GM19043 (cell line): Measurements from ENCODE around the gene UACA.

Experiments
- ATAC-seq: cut with Tn5 transposase; IDR thresholded peaks from one replicate; pipeline ENCODE4 v1.9.1; 2021; ENCODE audit warnings: low read depth; ENCODE audit not compliant: unreplicated experiment

Gene UACA

DNA sequence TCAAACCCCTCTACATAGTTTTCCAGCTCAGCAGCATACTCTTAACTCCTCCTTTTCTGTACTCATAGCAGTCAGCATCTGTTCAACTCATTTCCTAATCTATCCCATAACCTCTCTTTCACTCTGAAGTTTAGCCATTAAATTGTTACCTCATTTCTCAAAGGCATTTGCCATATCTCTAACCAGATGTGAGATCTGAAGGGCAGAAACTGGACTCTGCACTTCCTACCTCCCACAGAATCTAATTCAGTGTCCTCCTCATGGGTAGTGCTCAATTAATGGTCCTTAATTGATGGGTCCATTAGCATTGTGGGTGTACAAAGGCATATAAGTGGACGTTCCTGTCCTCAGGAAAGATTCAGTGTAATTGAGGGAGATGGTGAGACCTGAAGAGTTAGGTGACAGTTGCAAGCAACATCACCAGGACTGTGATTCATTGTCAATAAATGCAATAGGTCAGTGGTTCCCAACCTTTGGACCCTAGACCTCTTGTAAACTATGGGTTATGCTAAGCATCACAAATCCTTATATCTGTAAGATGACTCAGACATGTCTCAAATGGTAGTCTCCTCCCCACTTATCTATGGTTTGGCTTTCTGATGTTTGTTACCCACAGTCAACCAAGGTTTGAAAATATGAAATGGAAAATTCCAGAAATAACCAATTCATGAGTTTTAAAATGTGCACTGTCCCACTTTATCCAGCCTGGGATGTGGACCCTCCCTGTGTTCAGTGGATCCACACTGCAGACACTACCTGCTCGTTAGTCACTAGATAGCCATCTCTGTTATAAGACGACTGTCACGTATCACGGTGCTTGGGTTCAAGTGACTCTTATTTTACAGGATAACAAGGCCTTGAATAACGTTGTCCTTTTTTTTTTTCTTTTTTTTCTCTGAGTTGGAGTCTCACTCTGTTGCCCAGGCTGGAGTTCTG lies 25.0 kb upstream of the UACA start:
- ATAC-seq, result no peak

DNA sequence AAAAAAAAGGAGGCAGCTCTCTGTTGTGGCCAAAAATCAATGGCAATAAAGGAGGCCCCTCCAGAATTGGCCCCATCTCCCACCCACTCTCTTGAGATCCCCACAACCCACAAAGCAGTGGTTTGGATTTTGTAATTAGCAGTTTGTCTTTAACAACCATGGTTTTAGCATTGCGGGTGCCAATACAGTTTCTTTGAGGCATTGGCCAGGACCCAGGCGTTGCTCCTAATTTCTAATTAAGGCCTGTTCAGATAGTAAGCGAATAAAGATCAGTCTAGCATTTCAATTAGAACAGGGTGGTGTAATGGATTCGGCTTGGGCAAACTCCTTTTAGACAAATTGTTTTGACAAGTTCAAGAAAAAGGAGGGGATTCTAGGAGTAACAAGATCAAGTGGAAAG lies 23.6 kb upstream of the UACA start:
- no peak for ATAC-seq

DNA sequence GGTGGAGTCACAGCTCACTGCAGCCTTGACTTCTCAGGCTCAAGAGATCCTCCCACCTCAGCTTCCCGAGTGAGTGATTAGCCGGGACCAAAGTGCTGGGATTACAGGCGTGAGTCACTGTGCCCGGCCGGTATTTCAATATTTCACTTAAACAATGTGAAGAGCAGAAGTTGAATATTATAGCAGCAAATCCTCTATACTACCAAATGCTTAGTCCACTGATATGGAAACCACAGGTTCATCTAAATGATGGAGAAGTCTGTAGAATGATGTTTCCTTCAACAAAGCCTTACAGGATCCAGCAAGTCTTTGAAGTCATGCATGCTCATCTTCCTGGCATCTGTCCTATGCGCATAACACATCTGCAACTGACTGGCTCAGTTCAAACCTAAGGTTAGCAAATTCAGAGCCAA lies 20.3 kb upstream of the UACA start:
- ATAC-seq, result no peak

- no peak for ATAC-seq
These were observed 19.7 kb upstream of the UACA start for GRCh38 chr15:70783041-70783440.

GRCh38 chr15:70781236-70781635 lies 17.9 kb upstream of the UACA start:
- no peak for ATAC-seq

DNA sequence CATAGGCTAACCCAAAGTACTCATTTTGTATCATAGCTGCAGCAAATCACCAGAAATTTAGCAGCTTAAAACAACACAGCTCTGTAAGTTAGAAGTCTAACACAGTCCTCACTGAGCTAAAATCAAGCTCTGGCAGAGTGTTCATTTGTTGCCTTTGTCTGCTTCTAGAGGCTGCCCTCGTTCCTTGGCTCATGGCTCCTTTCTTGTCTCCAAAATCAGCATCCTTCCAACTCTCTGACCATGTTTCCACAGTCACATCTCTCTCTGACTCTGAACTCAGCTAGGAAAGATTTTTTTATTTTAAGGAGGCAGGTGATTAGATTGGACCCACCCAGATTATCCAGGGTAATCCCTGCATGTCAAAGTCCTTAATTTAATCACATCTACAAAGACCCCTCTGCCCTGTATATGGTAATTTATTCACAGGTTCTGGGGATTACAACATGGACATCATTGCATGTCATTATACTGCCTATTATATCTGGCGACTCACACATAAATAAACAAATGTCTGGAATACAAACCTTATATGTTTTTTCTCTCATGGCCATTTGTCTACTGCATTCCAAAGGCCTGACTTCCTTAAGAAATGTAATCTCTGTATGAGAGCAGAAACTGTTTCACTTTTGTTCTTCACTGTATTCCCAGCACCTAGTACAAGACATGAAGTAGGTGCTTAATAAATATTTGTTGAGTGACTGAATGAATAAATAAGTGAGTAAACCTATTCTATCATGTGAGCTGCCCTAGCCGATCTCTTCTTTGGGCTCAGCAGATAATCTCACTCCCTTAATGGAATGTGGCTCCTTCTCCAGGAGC lies 15.1 kb upstream of the UACA start:
- no peak for ATAC-seq

- no peak for ATAC-seq
These were observed 14.0 kb upstream of the UACA start for GRCh38 chr15:70777170-70777926.

DNA sequence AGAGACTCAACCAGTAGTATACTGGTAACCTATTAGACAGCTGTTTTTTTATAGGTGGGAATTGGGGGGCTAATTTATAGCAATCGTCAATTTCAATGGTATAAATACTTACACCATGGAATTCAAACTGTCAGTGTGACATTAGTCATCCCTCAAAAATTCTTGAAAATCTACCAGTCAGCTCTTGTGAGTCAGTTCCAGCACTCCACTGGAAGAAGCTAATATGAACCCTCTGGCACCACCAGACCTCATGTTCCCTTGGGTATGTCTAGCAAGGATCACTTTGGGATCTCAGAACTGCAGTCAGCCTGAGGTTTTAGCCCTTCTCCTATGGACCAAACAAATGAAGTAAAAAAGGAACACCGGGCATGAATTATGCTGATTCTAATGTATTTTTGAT lies 11.8 kb upstream of the UACA start:
- ATAC-seq, result no peak

GRCh38 chr15:70772402-70772801 lies 9.0 kb upstream of the UACA start:
- no peak for ATAC-seq

DNA sequence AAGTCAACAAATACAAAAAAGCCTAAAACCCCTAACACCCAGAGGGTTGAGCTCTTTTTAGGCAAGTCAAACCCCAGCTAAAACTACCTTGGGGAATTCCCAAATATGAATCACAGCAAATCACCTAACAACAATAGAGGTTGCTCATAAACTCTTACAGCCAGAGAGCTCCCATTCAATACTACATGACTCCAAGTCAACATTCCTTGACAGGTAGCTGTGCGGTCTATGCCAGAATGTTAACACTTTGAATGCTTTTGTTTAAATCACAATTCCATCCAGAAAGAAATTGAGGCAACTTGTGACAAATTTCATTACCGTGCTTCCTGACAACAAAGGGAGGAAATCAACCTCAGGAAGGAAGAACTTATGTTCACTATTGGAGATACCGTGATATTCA lies 7.5 kb upstream of the UACA start:
- no peak for ATAC-seq

DNA sequence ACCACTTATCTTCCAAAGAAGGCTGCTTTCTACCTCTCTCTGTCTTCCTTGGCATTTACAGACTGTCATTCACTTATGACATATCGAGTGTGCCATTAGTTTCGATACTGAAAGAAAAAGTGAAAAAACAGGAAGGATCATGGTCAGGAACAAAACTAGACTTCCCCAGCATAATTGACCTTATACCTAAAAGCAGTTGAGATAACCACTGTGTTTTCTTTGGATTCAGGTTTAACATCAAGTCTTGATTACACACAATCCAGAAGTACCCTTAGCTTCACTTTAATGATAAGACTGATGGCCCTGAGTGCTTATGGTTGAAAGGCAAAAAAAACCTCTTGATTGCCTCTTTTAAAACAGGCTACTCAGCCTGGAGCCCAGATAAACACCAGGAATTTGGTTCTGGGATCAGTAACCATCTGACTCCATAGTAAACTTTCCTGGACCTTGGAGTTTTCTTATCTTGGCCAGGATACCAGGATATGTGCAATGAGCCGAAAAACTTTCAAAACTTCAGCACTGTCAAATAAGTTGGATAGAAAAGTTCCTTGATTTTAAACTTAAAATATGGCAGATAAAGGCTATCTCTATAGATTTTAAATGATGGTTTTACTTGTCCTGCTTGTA lies 5.0 kb upstream of the UACA start:
- ATAC-seq, result no peak

DNA sequence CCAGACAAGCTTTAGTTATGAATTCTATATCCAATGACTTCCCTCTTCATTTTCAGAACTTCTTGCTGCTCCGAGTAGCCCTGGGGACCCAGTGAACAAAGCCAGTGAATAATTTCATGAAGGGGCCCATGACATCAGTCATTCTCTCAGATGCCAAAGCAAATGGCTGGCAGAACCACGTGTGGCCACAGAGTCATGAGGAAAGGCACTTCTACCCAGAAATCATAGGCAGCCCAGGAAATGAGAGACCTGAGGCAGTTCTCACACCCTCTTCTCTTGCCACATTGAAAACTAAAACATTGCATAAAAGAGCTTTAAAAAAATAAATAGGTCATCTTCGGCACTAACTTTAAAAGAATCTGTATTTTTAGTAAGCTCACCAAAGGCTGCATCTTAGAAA lies 4.3 kb upstream of the UACA start:
- no peak for ATAC-seq

DNA sequence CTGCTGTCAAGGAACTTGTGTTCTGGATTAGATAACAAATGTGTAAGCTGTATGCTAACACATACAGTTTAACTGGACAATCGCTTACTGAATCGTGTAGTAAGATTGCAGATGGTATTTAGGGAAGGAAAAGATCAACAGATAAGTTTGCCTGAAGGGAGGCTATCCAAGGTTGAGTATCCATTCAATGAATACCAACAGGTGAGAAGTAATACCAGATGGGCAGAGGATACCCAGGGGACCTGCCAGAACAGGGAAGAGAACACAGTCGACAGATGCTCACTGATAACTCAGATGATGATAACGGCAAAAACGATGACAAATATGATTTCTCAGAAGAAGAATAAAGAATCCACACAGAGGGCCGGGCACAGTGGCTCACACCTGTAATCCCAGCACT lies 3.2 kb upstream of the UACA start:
- ATAC-seq, result no peak

GRCh38 chr15:70765504-70766281 lies 2.3 kb upstream of the UACA start:
- ATAC-seq, result no peak

GRCh38 chr15:70763950-70764730 lies 782 bp upstream of the UACA start:
- no peak for ATAC-seq

- no peak for ATAC-seq
These were observed 764 bp downstream of the UACA start for GRCh38 chr15:70762469-70763119.

DNA sequence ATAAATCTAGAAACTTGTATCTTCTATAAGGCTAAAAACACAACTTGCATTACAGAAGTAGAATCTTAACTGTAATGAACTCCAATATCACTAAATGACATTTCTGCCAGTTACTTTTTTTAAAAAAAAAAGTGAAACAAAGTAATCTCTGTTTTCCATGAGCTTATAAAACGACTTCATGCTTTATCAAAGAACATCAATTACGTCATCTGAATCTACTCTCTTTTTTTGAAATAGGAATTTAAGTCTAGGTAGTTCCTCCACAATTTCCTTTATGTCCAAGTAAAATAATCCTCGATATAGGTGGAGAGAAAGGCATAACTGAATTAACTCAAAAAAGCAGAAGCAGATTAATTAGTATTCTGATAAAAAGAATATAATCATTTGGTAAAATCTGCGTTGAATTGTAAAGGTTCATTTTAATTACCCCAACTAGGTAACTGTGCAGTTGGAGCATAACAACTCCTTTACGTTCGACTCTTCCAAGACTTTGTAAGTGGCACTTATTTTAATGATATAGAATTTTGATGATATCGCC lies 1.4 kb downstream of the UACA start:
- ATAC-seq, result no peak

DNA sequence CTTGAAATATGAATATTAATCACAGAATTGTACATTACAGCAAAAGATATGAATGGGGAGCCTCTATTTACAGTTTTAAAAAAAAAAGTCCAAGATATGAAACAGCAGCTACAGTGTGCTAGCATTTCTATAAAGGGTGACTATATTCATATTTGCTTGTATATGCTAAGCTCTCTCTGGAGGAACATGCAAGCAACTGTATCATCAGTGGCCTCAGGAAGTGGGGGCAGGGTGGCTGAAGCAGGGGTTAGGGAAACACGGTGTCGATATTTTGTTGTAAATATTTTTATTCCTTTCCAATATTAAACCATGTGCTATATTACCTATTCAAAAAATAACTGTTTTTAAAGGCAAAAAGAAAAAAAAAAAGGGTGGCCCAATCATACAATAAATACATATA lies 2.3 kb downstream of the UACA start:
- no peak for ATAC-seq
